ENCODE data around the gene PBX4.

Gene PBX4

DNA sequence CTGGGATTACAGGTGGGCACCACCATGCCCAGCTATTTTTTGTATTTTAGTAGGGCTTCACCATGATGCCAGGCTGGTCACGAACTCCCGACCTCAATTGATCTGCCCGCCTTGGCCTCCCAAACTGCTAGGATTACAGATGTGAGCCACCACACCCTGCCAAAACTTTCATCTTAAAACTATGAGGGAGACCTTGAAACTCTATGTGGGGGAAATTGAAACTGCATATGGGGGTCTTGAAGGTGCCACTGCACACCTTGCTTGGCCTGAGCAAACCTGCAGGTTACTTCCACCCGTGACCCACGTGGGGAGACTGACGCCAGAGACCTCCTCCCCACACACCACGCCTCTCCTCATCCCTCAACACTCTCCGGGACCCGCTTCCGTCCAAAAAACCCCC lies 64.8 kb downstream of the PBX4 start:
- TF ChIP-seq, protein P1, sequence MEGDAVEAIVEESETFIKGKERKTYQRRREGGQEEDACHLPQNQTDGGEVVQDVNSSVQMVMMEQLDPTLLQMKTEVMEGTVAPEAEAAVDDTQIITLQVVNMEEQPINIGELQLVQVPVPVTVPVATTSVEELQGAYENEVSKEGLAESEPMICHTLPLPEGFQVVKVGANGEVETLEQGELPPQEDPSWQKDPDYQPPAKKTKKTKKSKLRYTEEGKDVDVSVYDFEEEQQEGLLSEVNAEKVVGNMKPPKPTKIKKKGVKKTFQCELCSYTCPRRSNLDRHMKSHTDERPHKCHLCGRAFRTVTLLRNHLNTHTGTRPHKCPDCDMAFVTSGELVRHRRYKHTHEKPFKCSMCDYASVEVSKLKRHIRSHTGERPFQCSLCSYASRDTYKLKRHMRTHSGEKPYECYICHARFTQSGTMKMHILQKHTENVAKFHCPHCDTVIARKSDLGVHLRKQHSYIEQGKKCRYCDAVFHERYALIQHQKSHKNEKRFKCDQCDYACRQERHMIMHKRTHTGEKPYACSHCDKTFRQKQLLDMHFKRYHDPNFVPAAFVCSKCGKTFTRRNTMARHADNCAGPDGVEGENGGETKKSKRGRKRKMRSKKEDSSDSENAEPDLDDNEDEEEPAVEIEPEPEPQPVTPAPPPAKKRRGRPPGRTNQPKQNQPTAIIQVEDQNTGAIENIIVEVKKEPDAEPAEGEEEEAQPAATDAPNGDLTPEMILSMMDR (IDR thresholded peaks at IDR 0.05; ENCODE audit: low read depth, low read length): no peak
- no peak for DNase-seq (ENCODE audit: extremely low read depth, low read depth)

DNA sequence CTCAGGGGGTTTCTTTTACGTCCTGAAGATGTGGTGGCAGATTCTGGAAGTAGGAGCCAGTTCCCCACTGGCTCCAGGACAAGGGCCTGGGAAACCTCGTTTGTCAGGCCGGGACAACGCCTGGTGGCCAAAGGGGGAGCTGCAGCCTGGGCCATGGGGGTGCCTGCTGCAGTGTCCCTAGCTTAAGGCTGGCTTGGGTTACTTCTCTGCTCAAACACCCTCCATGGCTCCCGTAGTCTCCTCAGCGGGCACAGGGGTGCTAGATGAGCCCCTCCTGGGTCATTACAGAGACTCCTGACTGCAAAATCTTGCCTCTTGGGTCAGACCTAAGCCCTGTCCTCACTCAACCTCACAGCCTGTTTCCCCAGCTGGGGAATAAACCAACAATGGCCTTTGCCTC lies 65.7 kb downstream of the PBX4 start:
- DNase-seq (ENCODE audit: extremely low read depth, low read depth): no peak
- TF ChIP-seq, protein P1 (IDR thresholded peaks at IDR 0.05; ENCODE audit: low read depth, low read length): peak; percentile 56

DNA sequence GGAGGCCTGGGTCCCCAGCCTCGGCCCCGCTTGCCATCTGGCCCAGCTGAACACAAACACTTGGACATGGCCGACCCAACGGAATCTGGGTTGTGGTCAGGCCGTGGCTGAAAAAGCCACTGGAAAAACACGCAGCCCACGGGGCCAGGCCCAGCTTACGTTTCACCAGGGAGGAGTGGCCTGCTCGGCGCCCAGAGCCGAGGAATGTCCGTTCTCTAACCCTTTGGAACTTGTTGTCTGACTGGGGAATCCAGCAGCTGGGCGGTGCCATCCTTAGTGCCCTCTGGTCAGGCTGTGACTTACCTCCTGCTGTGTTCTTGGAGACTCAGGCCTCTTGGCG lies 66.7 kb downstream of the PBX4 start:
- DNase-seq (ENCODE audit: extremely low read depth, low read depth): no peak
- TF ChIP-seq, protein P1 (IDR thresholded peaks at IDR 0.05; ENCODE audit: low read depth, low read length): no peak

DNA sequence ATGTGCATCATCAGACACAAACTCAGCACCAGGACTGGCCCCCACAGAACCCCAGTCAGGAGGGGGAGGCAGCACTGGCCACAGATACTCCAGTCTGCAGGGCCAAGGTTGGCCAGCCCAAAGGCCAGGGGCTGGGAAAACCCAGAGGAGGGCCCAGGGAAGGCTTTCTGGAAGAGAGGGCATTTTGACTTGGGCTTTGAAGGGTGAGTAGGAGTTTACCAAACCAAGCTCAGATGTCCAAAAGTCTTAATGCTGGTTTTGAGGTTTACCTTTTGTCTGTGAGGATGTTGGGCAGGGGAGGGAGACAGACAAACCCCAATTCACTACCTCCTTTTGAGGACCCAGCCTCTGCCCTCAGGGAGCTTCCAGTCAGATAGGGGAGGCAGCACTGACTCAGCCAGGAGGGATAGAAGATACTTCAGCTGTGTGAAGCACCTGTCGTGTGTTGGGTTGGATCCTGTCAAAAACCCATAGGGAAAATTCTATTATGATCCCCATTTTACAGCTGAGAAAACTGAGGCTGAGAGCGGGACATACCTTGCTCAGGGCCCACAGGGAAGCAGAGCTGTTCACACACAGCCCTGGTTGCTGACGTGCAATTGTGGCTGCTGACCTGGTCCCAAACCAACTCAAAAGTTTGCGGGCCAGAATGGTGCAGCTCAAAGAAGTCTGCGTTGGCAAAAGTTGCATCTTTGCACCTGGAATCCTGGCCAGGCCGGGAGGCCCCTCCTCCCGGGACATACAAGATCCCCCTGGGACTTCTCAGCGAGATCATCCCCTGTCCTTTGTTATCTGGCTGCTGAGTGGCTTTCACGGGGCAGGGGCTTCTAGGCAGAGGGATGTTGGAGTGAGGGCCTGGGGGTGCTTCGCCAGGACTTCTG lies 67.3 kb downstream of the PBX4 start:
- DNase-seq (ENCODE audit: extremely low read depth, low read depth): no peak
- TF ChIP-seq, protein P1 (IDR thresholded peaks at IDR 0.05; ENCODE audit: low read depth, low read length): no peak

DNA sequence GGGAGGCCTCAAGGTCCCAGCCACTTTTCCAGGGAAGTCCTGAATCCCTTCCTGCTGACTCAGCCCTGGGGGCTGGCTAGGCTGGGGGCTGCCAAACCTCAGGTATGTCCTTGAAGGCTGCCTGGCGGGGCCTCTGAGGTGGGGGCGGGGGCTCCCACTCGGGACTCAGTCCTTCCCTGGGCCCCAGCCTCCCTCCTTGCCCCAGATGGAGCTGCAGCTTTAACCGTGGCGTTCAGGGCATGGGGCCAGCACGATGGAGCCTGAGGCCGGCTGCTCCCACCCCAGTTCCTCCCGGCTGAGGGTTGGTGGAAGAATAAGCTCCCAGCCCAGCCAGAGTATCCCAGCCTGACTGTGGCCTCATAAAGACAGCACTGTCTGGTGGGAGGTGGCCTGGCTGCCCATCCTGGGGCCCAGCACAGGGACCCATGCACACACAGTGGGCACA lies 68.0 kb downstream of the PBX4 start:
- TF ChIP-seq, protein P1 (IDR thresholded peaks at IDR 0.05; ENCODE audit: low read depth, low read length): no peak
- DNase-seq (ENCODE audit: extremely low read depth, low read depth): no peak

DNA sequence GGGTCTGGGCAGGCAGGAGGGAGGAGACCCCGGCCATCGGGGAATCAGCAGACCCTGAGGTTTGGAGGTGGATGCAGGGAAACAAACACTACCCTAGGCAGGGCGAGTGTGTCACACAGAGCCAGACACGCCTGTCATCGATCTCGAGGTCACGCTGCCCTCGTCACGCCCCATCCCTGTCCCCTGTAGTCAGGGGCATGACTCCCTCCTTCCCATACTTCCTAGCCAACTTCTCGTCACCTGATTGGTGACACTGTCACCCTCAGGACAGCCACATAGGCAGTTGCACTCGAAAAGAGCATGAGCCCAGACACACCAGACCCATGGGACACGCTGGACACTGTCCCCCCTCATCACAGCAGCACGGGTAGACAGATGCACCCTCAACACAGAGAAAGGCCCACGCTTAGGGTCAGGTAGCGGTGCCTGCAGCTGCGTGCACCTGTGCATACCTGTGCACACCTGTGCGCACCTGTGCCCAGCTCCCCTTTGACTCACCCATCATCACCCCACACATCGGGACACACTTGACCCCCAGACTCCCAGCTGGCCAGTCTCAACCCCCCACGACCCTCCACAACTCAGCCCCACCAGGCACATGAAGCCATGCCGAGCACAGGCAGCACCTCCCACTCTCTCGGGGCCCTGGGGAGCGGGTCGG lies 68.6 kb downstream of the PBX4 start:
- no peak for DNase-seq (ENCODE audit: extremely low read depth, low read depth)
- TF ChIP-seq, protein P1 (IDR thresholded peaks at IDR 0.05; ENCODE audit: low read depth, low read length): no peak

All from AG09319 (cell line).